AML-193 (cell line): ENCODE measurements around the gene EFEMP1.

Experiments
- DNase-seq, 2 experiments: peaks; one replicate each; lab custom pipeline; 2025; lab: John Stamatoyannopoulos, UW

The EFEMP1 gene

GRCh38 chr2:55898386-55899040, 25.1 kb downstream of the EFEMP1 start:
- no peak for DNase-seq

GRCh38 chr2:55896633-55897032, 26.9 kb downstream of the EFEMP1 start:
- DNase-seq = no peak

- DNase-seq = no peak
These were observed 28.9 kb downstream of the EFEMP1 start for GRCh38 chr2:55894720-55895119.

GRCh38 chr2:55891671-55892094, 31.9 kb downstream of the EFEMP1 start:
- DNase-seq = no peak

GRCh38 chr2:55888936-55889335, 34.6 kb downstream of the EFEMP1 start:
- DNase-seq = no peak

- no peak for DNase-seq
These were observed 35.5 kb downstream of the EFEMP1 start for GRCh38 chr2:55887901-55888624.

- DNase-seq = no peak
These were observed 36.2 kb downstream of the EFEMP1 start for GRCh38 chr2:55887351-55887750.

- DNase-seq = no peak
These were observed 37.7 kb downstream of the EFEMP1 start for GRCh38 chr2:55885944-55886281.

- no peak for DNase-seq
These were observed 38.2 kb downstream of the EFEMP1 start for GRCh38 chr2:55885127-55885943.

DNA sequence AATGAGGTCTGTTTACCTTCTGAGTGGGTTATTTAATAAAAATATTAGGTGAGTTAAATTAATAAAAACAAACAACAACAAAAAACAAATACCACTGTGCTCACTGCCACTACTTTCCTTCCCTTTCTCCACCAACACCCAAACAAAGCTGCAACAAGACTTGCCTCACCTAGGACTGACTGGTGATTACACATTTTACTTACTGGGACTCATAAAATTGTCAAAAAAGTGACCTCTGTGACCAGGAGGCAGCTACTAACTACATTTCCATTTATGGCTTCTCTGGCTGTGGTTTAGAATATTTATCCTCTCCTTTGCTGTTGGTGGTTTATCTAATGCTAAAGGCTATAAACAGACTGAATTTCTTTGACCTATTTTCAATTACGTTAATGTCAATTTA, 39.8 kb downstream of the EFEMP1 start:
- DNase-seq = no peak

DNA sequence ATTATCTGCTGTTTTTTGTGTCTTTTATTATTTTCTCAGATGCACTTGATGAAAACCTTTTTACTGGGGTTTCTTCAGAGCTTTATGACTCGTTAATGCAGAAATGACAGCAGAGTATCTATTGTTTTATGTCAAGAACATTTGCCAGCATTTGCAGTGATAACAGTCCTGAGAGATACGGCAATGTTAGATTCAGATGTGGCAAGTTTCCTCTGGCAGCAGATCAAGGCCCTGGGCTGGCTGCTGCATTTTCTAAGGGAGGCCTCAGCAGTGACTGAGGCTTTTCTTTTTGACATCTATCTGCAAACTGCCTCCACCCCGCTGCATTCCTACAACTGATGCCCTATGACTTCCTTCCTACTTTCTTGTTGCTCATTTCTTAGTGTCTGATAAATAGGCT, 40.2 kb downstream of the EFEMP1 start:
- no peak for DNase-seq

DNA sequence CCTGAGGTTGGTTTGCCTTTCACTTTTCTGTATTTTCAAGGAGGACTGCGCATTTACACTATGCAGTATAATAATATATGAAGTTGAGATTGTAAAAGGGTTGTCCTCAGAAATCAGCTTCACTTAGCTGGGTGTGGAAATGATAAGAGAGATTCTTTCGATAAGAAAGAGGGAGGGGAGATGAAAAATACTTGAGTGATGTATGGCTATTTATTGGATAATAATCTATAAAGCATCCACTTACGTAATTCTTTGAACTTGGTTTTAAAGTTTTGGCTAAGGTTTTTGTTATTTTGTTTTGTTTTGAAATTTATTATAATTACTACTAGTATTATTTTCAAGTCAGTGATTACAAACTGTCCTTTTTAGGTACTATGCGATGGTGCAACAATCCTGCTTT, 40.6 kb downstream of the EFEMP1 start:
- no peak for DNase-seq

DNA sequence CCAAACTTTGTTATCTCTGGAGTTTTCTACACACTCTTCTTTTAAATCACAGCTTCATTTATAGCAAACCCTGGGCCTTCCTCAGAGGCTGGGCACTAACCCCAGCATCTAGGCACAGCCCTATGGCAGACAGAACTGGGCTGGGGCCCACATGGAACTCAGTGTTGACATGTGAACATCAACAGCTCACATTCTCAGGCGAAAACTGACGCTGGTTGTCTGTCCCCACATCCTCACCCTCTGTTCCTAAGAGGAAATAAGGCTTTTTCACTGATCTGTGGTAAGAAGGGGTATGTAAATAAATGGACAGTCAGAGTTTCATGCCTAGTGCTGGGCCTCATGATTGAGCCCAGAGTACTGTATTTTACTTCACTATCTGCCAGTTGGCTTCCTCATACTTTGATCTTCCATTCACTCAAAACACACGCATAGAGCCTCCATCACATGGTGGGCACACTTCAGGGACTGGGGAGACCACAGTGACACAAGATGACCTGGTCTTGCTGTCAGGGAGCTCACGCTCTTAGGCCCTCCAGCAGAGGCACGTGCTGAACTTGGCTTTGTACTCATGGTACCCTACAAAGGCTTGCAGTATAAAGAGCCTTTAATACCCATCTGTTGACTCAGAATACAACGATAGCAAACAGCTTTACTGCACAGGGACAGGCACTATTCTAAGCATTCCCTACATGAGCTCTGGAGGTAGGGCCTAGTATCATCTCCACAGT, 43.0 kb downstream of the EFEMP1 start:
- DNase-seq = no peak

GRCh38 chr2:55879976-55880375, 43.6 kb downstream of the EFEMP1 start:
- no peak for DNase-seq

GRCh38 chr2:55877087-55877436, 46.5 kb downstream of the EFEMP1 start:
- DNase-seq = no peak

DNA sequence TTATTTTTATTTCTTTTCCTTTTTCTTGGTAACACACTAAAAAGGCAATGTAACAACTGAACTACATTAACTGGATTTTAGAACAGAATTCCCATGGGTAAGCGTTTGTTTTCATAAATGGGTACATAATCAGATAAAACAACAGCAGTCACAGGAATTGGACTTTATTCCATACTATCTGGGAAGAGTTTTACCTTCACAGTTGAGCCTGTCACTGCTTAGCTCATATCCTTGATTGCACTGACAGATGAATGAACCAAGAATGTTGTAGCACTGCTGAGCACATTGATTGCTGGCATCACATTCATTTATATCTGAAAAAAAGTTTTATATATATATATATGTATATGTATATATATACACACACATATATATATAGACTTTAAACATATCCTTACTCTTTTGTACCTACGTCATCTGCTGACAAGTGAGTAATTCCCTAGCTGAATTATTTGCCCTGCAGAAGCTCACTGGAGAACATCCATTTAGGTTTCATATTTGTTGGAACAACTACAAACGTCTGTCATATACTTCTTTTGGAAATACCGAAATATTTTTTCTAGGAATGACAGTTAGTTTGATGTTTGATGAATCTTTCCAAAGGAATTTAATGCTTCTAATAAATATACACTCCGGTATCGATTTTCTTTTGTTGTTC, 47.0 kb downstream of the EFEMP1 start:
- DNase-seq = no peak

GRCh38 chr2:55875434-55876135, 48.0 kb downstream of the EFEMP1 start:
- DNase-seq = no peak

GRCh38 chr2:55874338-55874737, 49.2 kb downstream of the EFEMP1 start:
- no peak for DNase-seq

GRCh38 chr2:55871637-55872036, 51.9 kb downstream of the EFEMP1 start:
- no peak for DNase-seq

DNA sequence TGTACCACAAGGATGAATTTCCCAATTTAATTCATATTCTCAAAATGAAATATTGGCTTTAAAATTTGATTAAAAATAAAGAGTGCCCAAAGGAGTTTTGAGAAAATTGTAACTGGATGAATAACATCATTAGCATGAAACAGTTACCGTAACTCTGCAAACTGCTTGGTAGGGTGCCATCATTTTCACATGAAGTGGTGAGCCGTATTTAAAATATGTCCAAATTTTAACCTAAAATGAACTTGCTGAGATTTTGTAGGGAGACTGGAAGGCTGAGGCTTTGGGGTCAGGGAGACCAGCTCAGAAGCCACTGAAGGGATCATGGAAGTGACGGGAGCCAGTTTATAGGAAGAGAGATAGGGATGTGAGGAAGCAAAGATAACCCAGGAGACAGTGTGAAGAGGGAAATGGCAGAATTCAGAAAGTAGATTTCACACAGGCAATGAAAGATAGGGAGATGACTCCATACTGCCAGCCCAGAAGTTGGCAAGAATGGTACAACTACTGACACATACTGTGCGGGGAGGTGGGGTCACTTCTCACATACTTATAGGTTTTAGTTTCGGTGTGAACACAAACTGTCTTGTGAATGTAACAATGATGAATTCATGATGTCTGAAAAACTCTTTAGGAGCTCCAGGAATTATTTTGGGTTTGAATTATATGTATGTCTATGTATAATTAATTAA, 53.8 kb downstream of the EFEMP1 start:
- DNase-seq = no peak
